GM19452 (cell line): ENCODE data around the gene CAMSAP2.

Source experiments
- ATAC-seq: cut with Tn5 transposase; IDR thresholded peaks from one replicate; pipeline ENCODE4 v1.9.1; 2021; ENCODE audit not compliant: unreplicated experiment

CAMSAP2 gene

GRCh38 chr1:200896531-200897196 lies 158.0 kb downstream of the CAMSAP2 start:
- ATAC-seq, result no peak

- no peak for ATAC-seq
Measured at GRCh38 chr1:200897259-200897658, 158.6 kb downstream of the CAMSAP2 start.

GRCh38 chr1:200899015-200899386 lies 160.3 kb downstream of the CAMSAP2 start:
- ATAC-seq, result no peak

GRCh38 chr1:200899451-200899915 lies 160.8 kb downstream of the CAMSAP2 start:
- ATAC-seq, result no peak

- ATAC-seq, result no peak
Measured at GRCh38 chr1:200899954-200900867, 161.5 kb downstream of the CAMSAP2 start.

- no peak for ATAC-seq
Measured at GRCh38 chr1:200900877-200901276, 162.2 kb downstream of the CAMSAP2 start.

- no peak for ATAC-seq
Measured at GRCh38 chr1:200901350-200901749, 162.7 kb downstream of the CAMSAP2 start.

- no peak for ATAC-seq
Measured at GRCh38 chr1:200901796-200902444, 163.2 kb downstream of the CAMSAP2 start.

- no peak for ATAC-seq
Measured at GRCh38 chr1:200903793-200904192, 165.1 kb downstream of the CAMSAP2 start.

- no peak for ATAC-seq
Measured at GRCh38 chr1:200904772-200905171, 166.1 kb downstream of the CAMSAP2 start.

- peak; percentile 43 for ATAC-seq
Measured at GRCh38 chr1:200905411-200906052, 166.8 kb downstream of the CAMSAP2 start.

- no peak for ATAC-seq
Measured at GRCh38 chr1:200906491-200906890, 167.8 kb downstream of the CAMSAP2 start.

GRCh38 chr1:200907611-200908097 lies 169.0 kb downstream of the CAMSAP2 start:
- ATAC-seq, result peak; percentile 59

GRCh38 chr1:200908191-200908868 lies 169.6 kb downstream of the CAMSAP2 start:
- ATAC-seq, result no peak

GRCh38 chr1:200909071-200909470 lies 170.4 kb downstream of the CAMSAP2 start:
- ATAC-seq, result peak; percentile 9

- ATAC-seq, result peak; percentile 55
Measured at GRCh38 chr1:200909757-200910239, 171.1 kb downstream of the CAMSAP2 start.
